ENCODE measurements around the gene HOPX.
"Not testable (repeated sequence)": the region's sequence is repeated elsewhere in the genome, so short reads cannot be mapped to it uniquely, and the experiment has no call there.

The HOPX gene

DNA sequence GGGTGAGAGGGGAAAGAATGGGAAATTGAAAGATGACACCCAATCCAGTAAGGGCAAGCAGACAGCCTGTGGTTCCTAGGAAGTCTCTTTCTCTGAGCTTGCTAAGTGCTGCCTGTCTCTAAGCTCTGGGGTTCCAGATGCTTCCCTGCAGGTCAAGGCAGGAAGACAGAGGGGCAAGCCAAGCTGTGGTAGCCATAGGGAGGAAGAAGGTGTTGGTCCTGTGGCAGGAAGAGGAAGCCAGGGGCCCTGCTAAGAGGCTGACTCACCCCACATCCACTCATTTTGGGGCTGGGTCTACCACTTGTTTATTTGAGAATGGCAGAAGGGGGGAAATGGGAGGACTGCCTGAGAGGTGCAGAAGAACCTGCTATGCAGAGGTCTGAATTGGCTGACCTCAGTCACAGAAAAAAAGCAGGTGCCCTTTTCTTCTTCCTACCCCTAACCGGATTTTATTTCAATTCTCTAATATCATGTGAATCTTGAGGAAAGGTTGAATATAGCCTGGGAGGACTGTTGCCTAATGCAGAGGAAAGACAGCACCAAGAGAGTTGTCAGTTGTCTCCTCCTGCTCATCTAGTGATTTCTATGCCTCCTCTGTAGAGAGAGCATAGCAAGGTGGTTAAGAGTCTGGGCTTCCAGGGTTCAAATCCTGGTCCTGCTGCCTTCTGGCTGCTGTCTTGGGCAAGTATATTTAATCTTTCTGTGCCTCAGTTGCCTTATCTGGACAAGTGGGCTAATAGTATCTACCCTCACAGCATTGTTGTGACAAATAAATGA, 27.4 kb downstream of the HOPX start:
- DNase-seq = no peak

- no peak for DNase-seq
Measured at GRCh38 chr4:56652196-56652595, 28.9 kb downstream of the HOPX start.

DNA sequence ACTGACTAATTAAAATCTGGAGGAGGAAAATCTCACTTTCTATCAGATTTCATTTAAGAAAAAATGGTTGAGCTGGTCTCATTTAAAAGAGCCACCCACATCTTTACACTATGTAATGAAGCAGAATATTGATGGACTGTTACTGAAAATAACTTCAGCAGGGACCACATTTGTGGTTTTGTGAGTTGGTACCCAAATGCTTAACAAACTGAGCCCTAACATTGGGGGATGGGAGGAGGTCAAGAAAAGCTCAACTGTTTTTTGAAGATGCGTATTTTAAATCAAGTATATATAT, 30.1 kb downstream of the HOPX start:
- DNase-seq = no peak

GRCh38 chr4:56650262-56651055, 30.6 kb downstream of the HOPX start:
- no peak for DNase-seq

DNA sequence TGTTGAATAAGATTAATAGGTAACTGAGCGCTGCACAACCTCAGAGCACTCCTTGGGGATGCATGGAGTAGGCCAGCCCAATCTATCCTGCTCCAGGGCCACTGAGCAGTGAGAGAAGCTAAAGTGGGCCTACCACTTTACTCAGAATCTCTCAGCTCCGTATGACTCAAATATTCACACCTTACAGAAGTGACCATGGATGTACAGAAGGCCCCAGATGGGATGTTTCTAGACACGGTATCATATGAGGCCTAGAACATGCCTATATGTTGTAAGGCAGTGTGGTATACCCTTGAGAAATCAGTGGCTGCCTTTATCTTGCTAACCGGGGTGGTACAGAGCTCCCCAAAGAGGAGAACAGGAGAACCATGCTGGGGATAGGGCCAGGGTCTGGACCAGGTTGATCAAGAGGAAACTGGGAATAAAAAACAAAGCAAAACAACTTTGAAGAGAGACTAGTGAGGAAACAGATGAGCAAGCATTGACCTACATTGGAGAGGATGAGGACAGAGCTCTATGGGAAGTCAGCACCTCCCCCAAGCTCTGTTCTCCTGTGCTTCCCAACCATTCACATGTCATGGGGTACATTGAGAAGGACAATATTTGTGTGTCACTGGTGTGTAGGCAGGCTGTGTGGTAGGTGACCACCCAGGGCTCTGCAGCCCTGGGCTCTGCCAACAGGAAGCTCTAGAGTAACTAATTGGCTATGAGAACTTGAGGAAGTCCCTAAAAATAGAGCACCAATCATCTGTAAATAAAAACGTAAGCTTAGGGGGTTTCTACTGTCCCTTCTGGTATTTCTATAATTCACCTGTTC, 31.4 kb downstream of the HOPX start:
- DNase-seq = no peak

DNA sequence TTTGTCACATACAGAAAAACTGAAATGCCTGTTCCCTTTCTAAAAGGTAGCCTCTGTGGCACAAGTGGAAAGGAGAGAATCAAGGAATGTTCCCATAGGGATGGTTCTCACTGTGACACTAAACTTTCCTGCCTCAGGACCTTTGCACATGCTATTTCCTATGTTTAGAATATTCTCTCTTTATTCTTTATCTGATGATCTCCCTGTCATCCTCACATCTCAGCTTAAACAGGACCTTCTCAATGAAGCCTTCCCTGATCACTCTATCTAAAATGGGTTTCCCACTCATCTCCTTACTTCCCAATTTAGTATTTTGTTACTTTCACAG, 32.3 kb downstream of the HOPX start:
- DNase-seq = no peak

- DNase-seq = no peak
Measured at GRCh38 chr4:56648021-56648823, 32.9 kb downstream of the HOPX start.

GRCh38 chr4:56646341-56646740, 34.8 kb downstream of the HOPX start:
- no peak for DNase-seq

- no peak for DNase-seq
Measured at GRCh38 chr4:56643596-56643995, 37.5 kb downstream of the HOPX start.

DNA sequence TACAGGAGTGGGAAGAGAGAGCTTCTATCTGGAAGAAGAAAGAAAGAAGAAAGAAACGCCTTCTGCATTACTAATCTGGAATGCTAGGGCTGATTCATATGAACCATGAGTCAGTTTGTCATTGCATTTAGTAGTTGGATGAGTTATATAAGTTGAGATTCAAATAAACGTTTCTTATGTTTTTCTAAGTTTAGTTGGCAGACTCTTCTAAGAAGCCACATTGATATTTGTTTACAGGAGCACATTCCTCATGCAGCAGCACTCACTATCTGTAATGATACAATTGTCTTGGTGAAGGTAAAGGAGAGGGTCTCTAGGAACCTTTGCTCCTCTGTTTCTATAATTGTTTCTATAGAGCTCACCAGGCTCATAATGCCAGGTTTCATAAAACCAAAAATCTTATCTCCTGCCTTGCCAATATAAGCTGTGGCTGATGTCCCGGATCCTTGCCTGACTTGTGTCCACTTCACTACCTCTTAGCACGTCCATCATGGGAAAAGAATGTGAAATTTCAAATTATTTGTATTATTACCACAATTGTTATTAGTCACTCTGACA, 39.5 kb downstream of the HOPX start:
- no peak for DNase-seq

- no peak for DNase-seq
Measured at GRCh38 chr4:56640621-56641493, 40.2 kb downstream of the HOPX start.

DNA sequence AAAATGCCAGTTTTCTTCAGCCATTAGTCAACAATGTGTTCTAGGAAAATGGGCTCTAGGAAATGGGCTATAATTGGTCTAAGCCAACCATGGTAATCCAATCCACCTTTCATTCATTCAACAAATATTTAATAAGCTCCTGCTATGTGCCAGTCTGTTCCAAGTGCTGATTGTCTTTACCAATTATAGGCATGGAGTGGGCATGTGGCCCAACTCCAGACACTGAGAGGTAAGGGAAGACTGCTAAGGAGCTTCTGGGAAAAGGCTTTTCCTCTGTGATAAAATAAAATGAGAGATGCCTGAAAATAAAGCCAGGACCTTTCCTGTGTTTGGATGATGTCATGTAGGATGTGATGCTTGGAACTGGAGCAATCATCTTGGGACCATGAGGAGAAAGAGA, 43.3 kb downstream of the HOPX start:
- DNase-seq = no peak

DNA sequence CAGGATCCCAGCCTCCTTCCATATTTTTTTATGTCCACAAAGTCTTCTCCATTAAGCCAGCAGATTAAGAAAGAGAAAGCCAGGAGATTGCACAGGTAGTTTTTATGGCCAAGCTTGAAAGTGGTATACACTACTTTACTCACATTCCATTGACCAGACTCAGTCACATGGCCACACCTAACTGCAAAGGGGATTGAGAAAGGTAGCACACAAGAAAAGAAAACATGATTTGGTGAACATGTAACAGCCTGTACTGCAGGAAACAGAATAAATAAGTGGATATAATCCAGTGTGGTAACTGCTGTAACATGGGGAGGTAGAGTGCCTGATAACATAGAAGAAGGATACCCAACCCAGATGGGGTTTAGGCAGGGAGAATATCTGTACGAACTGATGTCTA, 43.9 kb downstream of the HOPX start:
- no peak for DNase-seq

DNA sequence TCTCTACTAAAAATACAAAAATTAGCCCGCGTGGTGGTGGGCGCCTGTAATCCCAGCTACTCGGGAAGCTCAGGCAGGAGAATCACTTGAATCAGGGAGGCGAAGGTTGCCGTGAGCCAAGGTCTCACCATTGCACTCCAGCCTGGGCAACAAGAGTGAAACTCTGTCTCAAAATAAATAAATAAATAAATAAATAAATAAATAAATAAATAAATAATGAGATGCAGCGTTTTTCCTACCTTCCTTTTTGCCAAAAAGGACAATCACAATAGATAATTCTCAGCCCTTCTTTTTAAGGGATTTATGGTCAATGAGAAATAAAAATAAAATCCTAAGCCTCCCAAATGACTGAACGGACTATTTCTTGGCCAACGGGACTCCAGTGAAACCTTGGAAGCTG, 46.1 kb downstream of the HOPX start:
- not testable (repeated sequence) for DNase-seq

- DNase-seq = no peak
Measured at GRCh38 chr4:56633486-56633885, 47.6 kb downstream of the HOPX start.

DNA sequence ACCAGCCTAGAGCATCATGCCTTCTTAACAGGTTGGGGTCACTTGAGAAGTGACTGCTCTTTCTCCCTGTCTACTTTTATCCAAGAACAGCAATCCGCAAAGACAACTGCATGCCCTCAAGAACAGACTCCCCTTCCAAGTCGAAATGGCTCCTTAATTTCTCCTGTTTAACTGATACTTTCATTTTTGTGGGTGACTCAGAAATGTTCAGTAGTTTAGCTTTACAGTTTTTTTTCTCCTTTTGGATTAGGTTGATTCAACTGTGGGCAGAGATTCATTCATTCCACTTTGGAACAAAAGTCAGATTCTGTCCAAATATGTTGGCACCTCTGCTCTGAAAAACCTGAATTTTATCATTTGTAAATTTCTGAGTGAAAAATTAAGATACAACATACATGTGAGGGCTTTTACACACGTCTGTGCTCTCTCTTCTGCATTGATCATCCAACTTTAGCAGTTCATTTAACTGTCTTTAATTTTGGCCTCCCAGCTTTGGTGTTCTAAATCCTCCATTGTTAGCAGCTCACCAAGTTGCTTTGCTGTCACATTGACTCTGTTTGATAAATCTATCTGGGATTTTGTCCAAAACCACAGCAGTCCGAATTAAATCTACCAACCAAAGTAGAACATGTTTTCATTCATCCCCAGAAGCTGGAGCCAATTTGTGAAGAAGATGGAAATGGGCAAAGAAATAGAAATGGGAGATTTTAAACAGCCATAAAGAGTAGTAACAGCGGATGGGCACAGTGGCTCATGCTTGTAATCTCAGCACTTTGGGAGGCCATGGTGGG, 50.0 kb downstream of the HOPX start:
- DNase-seq = no peak

DNA sequence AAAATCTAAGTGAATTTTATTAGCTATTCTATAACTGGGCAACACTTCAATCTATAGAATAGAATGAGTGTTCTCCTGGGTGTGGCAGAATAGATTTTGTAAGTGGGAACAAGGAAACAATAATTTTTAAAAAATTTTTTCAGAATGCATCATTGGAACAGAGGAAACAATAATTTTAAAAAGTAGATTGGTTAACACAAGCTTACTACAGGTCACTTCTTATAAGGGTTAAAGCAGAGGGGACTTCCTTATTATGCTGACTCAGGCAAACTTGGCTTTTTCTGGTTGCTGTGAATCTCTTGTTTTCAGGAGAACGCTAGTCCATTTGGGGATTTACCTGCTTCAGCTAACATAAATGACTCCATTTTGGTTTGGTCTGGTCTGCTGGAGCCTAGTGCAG, 52.5 kb downstream of the HOPX start:
- DNase-seq = no peak

- no peak for DNase-seq
Measured at GRCh38 chr4:56627985-56628384, 53.1 kb downstream of the HOPX start.

DNA sequence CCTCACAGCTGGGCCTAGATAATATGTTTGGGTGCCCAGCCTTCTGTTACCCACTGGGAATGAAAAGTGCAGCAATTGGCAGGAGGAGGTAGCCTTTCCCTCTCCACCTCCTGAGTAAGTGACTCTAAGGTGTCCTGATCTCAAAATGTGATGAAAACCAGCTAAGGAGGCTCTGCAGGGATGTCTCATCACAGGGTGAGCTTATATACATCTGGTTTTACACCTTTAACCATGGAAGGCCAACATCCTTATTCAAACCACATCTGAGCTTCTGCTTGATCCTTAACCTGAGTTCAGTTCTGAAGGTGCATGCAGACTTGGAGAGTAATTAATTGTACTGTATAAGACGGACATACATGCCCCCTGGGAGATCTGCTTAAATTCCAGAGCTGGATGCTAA, 53.7 kb downstream of the HOPX start:
- DNase-seq = no peak

GRCh38 chr4:56626963-56627362, 54.1 kb downstream of the HOPX start:
- DNase-seq = no peak

DNA sequence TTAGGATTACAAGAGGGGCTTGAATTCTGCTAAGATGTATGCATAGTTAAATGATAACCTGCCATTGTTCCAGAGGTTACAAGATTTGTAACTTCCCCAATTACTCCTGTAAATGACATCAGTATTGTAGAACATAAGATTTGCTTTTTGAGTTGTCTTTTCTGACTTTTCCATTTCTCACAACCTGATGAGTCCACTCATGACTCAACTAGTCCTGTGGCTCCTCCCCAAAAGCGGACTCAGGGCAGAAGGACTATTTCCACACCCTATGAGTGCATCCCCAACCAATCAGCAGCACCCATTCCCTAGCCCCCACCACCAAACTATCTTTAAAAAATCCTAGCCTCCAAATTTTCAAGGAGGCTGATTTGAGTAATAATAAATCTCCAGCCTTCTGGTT, 54.7 kb downstream of the HOPX start:
- DNase-seq = no peak

Measured in NCI-H1092 (cell line).